Measurements from ENCODE around the gene CCNL2.

The CCNL2 gene

DNA sequence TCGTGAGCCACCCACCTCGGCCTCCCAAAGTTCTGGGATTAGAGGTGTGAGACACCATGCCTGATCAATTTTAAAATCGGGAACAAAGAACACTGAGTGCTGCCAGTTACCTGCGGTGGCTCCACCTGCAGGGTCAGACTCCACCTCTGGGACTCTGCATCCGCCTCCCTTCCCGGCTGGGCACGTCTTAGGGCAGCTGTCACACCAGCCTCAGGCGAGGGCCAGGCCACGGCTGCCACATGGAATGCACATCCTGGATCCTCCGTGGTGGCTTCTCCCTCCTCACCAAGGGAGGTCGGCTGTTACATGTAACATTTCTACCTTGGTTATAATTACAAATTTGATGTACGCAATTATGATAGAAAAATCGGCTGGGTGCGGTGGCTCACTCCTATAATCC is 34.9 kb downstream of the CCNL2 start:
- no peak overlapping the region for H2AFZ ChIP-seq (ENCODE audit: low read depth, low read length)
- no peaks in the 10 kb centered on the region for H3K27me3 ChIP-seq (ENCODE audit: insufficient read depth, low read length)
- H3K4me1 ChIP-seq (ENCODE audit: insufficient read depth, low read length): peaks cover 18% of the 10 kb centered on the region
- H3K4me3 ChIP-seq (ENCODE audit: low read length): no peak overlapping the region
- H3K36me3 ChIP-seq (ENCODE audit: insufficient read depth, low read length): no peaks in the 10 kb centered on the region
- peaks cover 8% of the 10 kb centered on the region for H3K9me3 ChIP-seq (ENCODE audit: low read length)

DNA sequence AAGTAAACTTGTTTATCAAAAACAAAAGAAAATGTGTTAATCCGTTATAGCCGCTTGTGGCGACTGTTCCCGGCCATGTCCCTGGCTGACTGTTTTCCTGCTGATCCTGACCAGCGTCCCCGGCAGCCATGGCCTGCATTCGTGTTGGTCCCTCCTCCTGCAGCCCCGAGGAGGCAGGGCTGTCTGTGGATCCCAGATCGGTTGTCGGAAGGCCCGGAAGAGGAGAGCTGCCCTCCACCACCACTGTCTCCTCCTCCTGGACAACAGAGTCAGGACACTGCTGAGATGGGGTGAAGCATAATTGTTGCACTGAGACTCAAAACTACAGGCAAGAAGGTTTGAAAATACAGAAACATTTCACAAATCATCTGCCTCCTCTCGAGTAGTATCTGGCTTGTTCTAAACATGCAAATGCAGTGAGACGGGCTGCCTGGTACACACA is 37.1 kb downstream of the CCNL2 start:
- Histone ChIP-seq H3K27me3 (ENCODE audit: insufficient read depth, low read length) (no peaks in the 10 kb centered on the region), H2AFZ (ENCODE audit: low read depth, low read length) (no peak overlapping the region), H3K36me3 (ENCODE audit: insufficient read depth, low read length) (no peaks in the 10 kb centered on the region), H3K4me3 (ENCODE audit: low read length) (no peak overlapping the region), H3K4me1 (ENCODE audit: insufficient read depth, low read length) (peaks cover 37% of the 10 kb centered on the region), H3K9me3 (ENCODE audit: low read length) (peaks cover 6% of the 10 kb centered on the region)

DNA sequence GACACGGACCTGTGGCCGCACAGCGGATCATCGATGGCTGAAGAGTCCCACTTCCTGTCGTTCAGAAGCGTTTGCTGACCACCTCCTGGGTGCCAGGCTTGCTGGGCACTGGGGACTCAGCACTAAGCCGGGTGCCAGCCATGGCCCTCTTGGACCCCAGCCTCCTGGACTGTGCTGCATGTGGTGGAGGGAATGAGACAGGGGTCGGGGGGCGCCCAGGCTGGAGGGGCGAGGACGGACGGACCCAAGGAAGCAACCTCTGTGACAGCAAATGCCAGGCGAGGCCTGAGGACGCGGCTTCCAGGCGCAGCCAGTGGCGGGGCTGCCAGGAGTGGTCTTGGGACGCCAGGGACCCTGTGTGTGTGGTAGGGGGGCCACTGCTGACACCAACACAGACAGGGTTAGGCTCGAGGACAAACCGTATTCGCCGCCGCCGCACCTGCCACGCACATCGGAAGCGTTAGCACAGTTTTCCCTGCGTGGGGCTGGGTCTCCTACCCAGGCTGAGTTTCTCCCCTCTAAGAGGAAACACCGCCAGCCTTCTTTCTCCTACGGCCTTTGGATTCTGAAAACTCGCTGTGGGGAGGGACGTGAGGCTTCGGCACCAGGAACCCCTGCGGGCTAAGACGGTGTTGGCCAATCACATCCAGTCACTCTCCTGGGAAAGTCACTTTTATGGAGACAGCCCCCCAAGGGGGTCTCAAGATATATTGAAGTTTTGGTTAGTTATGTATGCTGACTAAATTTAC is 37.7 kb downstream of the CCNL2 start:
- H2AFZ ChIP-seq (ENCODE audit: low read depth, low read length): no peak overlapping the region
- no peaks in the 10 kb centered on the region for H3K27me3 ChIP-seq (ENCODE audit: insufficient read depth, low read length)
- no peak overlapping the region for H3K4me3 ChIP-seq (ENCODE audit: low read length)
- H3K4me1 ChIP-seq (ENCODE audit: insufficient read depth, low read length): peaks cover 41% of the 10 kb centered on the region
- peaks cover under 1% of the 10 kb centered on the region for H3K9me3 ChIP-seq (ENCODE audit: low read length)
- H3K36me3 ChIP-seq (ENCODE audit: insufficient read depth, low read length): no peaks in the 10 kb centered on the region

DNA sequence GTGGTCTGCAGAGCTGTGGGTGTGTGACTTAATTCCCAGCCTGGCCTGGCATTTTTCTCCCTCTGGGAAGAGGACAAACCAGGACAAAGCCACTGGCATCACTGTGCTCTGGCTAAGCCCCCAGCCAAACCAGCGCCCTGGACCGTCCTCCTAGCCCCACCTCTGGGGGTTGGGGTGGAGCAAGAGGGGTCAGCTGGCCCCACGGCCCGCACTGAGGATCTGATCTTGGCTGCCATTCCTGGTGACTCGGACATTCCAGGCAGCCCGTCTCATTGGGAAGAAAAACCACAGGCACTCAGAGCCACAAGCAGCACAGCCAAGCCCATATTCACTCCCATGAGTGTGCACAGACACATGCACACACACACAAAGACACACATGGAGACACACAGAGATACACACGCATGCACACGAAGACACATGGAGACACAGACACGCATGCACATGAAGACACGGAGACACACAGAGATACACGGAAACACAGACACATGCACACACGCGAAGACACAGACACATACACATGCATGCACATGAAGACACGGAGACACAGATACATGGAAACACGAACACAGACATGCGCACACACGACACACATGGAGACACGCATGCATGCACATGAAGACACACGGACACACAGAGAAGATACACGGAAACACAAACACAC is 38.5 kb downstream of the CCNL2 start:
- no peaks in the 10 kb centered on the region for H3K9me3 ChIP-seq (ENCODE audit: low read length)
- no peak overlapping the region for H3K4me3 ChIP-seq (ENCODE audit: low read length)
- no peaks in the 10 kb centered on the region for H3K27me3 ChIP-seq (ENCODE audit: insufficient read depth, low read length)
- H3K4me1 ChIP-seq (ENCODE audit: insufficient read depth, low read length): peaks cover 41% of the 10 kb centered on the region
- no peaks in the 10 kb centered on the region for H3K36me3 ChIP-seq (ENCODE audit: insufficient read depth, low read length)
- no peak overlapping the region for H2AFZ ChIP-seq (ENCODE audit: low read depth, low read length)

DNA sequence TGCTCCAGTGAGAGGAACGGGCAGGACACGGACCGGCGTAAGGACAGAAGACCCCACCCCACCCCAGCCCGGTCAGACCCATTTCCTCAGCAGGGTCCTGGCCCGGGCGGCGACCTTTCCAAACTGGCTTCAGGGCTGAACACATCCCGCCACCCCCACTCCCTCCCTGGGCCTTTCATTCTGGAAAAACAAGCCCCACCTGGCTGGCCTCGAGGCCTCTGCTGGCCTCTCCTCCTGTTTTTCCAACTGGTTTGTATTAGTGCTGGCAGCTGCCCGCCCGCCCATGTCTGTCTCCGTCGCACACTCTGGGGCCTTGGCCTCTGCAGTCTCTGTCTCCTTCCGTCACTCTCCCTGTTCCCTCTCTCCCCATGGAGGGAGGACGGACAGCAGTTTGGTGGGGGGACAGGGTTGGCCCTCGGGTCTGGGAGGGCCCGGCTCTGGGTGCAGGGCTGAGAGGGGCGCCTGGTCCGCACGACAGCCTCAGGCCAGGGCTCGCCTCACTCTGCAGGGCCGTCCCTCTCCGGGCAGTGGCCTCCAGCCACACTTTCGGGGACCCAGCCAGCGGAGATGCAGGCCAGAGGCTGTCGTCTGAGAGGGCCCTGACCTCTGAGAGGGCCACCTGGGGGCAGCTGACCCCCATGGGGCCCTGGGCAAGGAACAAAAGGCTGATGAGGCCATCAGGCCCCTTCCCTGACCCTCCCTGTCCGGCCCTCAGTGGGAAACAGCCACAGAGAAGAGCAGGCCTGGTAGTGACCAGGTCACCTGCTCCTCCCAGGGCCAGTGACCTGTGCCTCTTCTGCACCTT is 39.3 kb downstream of the CCNL2 start:
- peaks cover 41% of the 10 kb centered on the region for H3K4me1 ChIP-seq (ENCODE audit: insufficient read depth, low read length)
- H3K36me3 ChIP-seq (ENCODE audit: insufficient read depth, low read length): no peaks in the 10 kb centered on the region
- no peaks in the 10 kb centered on the region for H3K9me3 ChIP-seq (ENCODE audit: low read length)
- no peak overlapping the region for H2AFZ ChIP-seq (ENCODE audit: low read depth, low read length)
- no peaks in the 10 kb centered on the region for H3K27me3 ChIP-seq (ENCODE audit: insufficient read depth, low read length)
- H3K4me3 ChIP-seq (ENCODE audit: low read length): no peak overlapping the region

DNA sequence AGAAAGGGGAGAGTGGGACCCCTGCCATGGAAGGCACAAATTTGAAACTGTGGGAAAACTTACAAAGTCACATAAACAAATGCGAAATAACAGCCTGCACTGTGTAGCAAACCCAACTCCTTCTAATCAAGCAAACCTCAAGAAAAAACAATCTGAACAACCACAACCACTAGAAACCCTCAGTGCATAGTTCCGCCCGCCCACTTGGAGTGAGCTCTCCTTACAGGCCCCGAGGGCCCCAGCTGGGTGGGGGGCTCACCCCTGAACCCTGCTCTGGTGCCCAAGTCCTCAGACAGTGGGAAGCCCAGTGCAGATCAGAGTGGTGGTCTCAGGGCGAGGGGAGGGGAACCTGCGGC is 39.8 kb downstream of the CCNL2 start:
- Histone ChIP-seq H3K4me1 (ENCODE audit: insufficient read depth, low read length) (peaks cover 41% of the 10 kb centered on the region), H3K4me3 (ENCODE audit: low read length) (no peak overlapping the region), H2AFZ (ENCODE audit: low read depth, low read length) (no peak overlapping the region), H3K27me3 (ENCODE audit: insufficient read depth, low read length) (no peaks in the 10 kb centered on the region), H3K36me3 (ENCODE audit: insufficient read depth, low read length) (no peaks in the 10 kb centered on the region), H3K9me3 (ENCODE audit: low read length) (no peaks in the 10 kb centered on the region)

DNA sequence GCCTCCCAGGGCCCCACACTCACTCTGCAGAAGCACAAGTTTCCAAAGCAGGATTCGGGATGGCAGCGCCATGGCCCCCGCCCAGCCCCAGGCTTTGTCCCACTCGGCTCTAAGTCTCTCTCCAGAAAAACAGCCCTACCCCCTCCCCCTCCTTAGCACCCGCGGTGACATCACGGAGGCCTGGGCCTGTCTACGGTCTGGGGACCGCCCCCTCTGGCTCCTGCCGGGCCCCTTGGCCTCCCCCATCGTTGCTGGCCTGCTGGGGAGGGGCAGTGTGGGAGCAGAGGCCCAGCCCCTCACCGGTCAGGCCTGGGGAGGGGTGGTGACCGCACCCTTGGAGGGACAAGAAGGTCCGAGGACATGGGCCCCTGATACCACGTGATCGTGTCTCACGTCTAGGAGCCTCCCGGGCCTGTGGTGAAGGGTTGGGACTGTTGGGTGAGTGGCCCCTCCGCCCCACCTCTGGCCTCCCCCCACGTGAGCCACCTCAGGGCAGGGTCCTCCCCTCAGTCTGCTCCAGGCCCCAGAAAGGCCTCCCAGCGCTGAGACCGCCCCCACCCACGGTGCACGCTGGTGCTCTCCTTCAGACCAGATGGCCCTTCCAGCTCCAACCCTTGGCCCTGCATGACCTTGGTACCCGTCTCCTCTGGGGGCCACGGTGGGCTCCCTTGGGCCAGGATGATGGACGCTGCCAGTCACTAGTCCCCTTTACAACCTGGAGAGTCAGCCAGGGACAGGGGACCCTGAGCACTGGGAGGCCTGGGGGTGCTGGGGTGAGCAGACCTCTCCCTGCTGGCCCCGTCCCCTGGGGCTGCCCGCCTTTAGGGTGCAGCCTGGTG is 40.5 kb downstream of the CCNL2 start, which contains the start of gene MXRA8:
Gene MXRA8, minus strand, starts transcription at position 123 of the 839 bp plus-strand sequence. Its CDS starts 51 bp downstream, at position 72.
- Histone ChIP-seq H3K4me1 (ENCODE audit: insufficient read depth, low read length) (peaks cover 42% of the 10 kb centered on the region), H3K4me3 (ENCODE audit: low read length) (peak within 1 kb of the TSS; percentile 50), H2AFZ (ENCODE audit: low read depth, low read length) (no peak within 1 kb of the TSS), H3K27me3 (ENCODE audit: insufficient read depth, low read length) (no peaks in the 10 kb centered on the region), H3K9me3 (ENCODE audit: low read length) (no peaks in the 10 kb centered on the region), H3K36me3 (ENCODE audit: insufficient read depth, low read length) (no peaks in the 10 kb centered on the region)

DNA sequence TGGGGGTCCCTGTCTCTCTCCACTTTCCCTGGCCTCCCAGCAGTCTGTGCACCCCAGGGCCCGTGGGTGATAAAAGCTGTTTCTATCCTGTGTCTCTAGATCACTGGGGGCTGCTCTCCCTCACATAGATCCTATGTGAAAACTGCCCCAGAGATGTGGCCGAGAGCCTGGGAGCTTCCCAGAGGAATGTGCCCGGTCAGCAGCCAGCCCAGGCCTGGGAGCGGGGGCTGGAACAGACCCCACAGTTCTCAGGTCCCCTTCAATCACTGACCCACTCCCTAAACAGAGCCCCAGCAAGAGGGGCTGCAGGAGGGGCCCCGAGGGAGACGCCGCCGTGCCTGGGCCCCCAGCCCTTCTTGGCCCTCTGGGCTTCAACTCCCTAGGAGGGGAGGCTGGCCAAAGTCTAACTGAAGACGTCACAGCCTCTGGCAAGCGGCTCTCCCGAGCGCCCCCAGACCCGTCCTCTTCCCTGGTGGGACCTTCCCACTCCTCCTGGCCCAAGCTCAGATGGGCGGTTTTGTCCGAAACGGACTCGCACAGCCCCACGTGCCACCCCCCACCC is 41.2 kb downstream of the CCNL2 start:
- Histone ChIP-seq H3K36me3 (ENCODE audit: insufficient read depth, low read length) (no peaks in the 10 kb centered on the region), H3K27me3 (ENCODE audit: insufficient read depth, low read length) (no peaks in the 10 kb centered on the region), H3K4me3 (ENCODE audit: low read length) (peak overlapping the region; percentile 50), H3K4me1 (ENCODE audit: insufficient read depth, low read length) (peaks cover 44% of the 10 kb centered on the region), H3K9me3 (ENCODE audit: low read length) (no peaks in the 10 kb centered on the region), H2AFZ (ENCODE audit: low read depth, low read length) (no peak overlapping the region)

DNA sequence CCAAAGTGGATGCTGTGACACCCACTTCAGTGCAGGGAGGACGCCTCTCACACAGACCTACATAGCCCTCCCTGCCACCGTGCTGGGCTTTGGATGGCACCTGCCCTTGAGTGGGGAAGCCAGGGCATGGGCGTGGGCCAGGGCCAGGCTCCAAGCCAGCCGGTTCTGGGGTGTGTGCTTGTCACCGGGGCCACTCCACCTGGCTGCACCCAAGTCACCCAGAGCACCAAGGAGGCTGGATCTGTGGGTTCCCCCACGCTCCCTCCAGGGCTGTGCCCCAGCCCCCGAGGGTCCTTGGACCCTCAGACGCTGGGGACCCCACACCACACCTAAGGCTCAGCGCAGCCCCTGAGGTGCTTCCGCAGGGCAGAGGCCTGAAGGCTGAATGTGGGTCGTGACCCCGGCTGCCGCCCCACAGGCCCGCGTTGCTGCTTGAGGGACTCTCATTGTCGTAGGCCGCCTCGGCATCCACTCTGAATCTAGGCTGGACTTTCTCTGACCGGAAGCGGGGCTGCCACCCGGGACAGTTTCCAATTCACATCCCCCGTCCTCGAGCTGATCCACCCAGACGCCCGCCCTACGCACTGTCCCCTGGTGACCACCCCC is 42.2 kb downstream of the CCNL2 start:
- no peaks in the 10 kb centered on the region for H3K9me3 ChIP-seq (ENCODE audit: low read length)
- H2AFZ ChIP-seq (ENCODE audit: low read depth, low read length): no peak overlapping the region
- no peaks in the 10 kb centered on the region for H3K27me3 ChIP-seq (ENCODE audit: insufficient read depth, low read length)
- no peaks in the 10 kb centered on the region for H3K36me3 ChIP-seq (ENCODE audit: insufficient read depth, low read length)
- H3K4me3 ChIP-seq (ENCODE audit: low read length): peak overlapping the region; percentile 50
- H3K4me1 ChIP-seq (ENCODE audit: insufficient read depth, low read length): peaks cover 48% of the 10 kb centered on the region

DNA sequence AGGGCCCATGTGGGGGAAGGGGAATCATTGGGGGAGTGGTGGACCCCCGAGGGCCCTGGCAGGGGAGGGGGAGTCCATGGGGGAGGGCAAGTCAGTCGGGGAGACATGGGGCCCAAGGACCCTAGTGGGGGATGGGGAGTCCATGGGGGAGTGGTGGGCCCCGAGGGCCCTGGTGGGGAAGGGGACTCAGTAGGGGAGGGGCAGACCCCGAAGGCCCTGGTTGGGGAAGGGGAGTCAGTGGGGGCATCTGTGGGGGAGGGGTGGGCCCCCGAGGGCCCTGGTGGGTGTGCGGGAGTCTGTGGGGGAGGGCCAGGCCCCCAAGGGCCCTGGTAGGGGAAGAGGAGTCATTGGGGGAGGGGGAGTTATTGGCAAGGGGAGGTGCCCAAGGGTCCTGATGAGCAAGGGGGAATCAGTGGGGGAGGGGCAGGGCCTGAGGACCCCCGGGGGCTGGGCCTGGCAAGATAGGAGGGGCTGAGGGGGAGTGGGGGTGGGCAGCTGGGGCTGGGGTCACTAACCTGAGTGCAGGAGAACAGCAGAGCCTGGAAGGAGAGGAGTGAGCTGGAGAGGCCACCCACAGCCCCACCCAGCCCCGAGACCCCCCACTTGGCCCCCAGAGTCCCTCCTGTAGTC is 42.9 kb downstream of the CCNL2 start:
- Histone ChIP-seq H3K27me3 (ENCODE audit: insufficient read depth, low read length) (no peaks in the 10 kb centered on the region), H3K9me3 (ENCODE audit: low read length) (no peaks in the 10 kb centered on the region), H2AFZ (ENCODE audit: low read depth, low read length) (no peak overlapping the region), H3K4me3 (ENCODE audit: low read length) (no peak overlapping the region), H3K4me1 (ENCODE audit: insufficient read depth, low read length) (peaks cover 53% of the 10 kb centered on the region), H3K36me3 (ENCODE audit: insufficient read depth, low read length) (no peaks in the 10 kb centered on the region)

DNA sequence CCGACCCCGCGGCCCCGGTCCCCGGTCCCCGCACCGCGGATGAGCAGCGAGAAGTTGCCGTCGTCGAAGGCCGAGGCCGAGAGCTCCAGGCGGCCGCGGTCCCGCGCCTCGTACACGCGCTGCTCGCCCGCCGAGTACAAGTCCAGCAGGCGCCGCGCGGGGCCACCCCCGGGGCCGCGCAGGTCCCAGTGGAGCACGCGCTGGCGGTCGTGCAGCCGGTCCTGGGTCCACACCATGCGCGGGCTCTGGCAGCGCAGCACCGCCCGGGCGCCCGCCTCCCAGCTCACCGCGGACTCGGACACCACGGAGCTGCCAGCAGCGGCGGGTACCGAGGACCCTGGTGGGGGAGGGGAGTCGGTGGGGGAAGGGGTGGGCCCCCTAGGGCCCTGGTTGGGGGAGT is 43.7 kb downstream of the CCNL2 start:
- no peak overlapping the region for H3K4me3 ChIP-seq (ENCODE audit: low read length)
- H2AFZ ChIP-seq (ENCODE audit: low read depth, low read length): no peak overlapping the region
- H3K4me1 ChIP-seq (ENCODE audit: insufficient read depth, low read length): peaks cover 47% of the 10 kb centered on the region
- H3K36me3 ChIP-seq (ENCODE audit: insufficient read depth, low read length): no peaks in the 10 kb centered on the region
- no peaks in the 10 kb centered on the region for H3K9me3 ChIP-seq (ENCODE audit: low read length)
- no peaks in the 10 kb centered on the region for H3K27me3 ChIP-seq (ENCODE audit: insufficient read depth, low read length)

Measured in neuron (in vitro differentiated cells).